OCI-M2 (cell line): ENCODE results near the gene STK25.

ENCODE experiments used
- DNase-seq: peaks from one replicate; lab custom pipeline; 2025; ENCODE audit not compliant: unreplicated experiment; lab: John Stamatoyannopoulos, UW

Gene STK25

GRCh38 chr2:241508240-241509154, at the start of gene STK25:
Gene STK25, minus strand, starts transcription at chr2:241508584. Its CDS starts 549 bp downstream, at chr2:241508035.
- peak; percentile 73 for DNase-seq

- no peak for DNase-seq
These were observed 48.4 kb upstream of the STK25 start for GRCh38 chr2:241556746-241557145.

- DNase-seq, result no peak
These were observed 47.3 kb upstream of the STK25 start for GRCh38 chr2:241555711-241556110.

- no peak for DNase-seq
These were observed 46.4 kb upstream of the STK25 start for GRCh38 chr2:241554610-241555322.

- no peak for DNase-seq
These were observed 45.6 kb upstream of the STK25 start for GRCh38 chr2:241553981-241554380.

- DNase-seq, result no peak
These were observed 45.1 kb upstream of the STK25 start for GRCh38 chr2:241553512-241553830.

- no peak for DNase-seq
These were observed 43.8 kb upstream of the STK25 start for GRCh38 chr2:241551998-241552737.

- DNase-seq, result no peak
These were observed 43.2 kb upstream of the STK25 start for GRCh38 chr2:241551599-241551997.

- no peak for DNase-seq
These were observed 42.5 kb upstream of the STK25 start for GRCh38 chr2:241550616-241551580.

GRCh38 chr2:241548451-241548835, 40.1 kb upstream of the STK25 start:
- no peak for DNase-seq

GRCh38 chr2:241547781-241548450, 39.5 kb upstream of the STK25 start:
- no peak for DNase-seq

GRCh38 chr2:241546771-241547498, 38.6 kb upstream of the STK25 start:
- DNase-seq, result no peak

GRCh38 chr2:241545523-241546473, 37.4 kb upstream of the STK25 start:
- DNase-seq, result no peak

- no peak for DNase-seq
These were observed 36.7 kb upstream of the STK25 start for GRCh38 chr2:241545106-241545505.

GRCh38 chr2:241542278-241542605, 33.9 kb upstream of the STK25 start:
- no peak for DNase-seq

GRCh38 chr2:241541564-241542277, 33.3 kb upstream of the STK25 start:
- DNase-seq, result no peak

- DNase-seq, result no peak
These were observed 32.6 kb upstream of the STK25 start for GRCh38 chr2:241540771-241541561.
